GM12864 (cell line): Measurements from ENCODE around the gene PKD1.

Source experiments
- DNase-seq: peaks from one replicate; pipeline ENCODE4 v3.0.0-alpha.2; 2011; ENCODE audit warnings: low read depth
- H3K4me3 ChIP-seq: 2 replicates; pipeline ENCODE4 v1.5.1; 2011; ENCODE audit warnings: mild to moderate bottlenecking, low read depth, low read length, control low read depth
- CTCF ChIP-seq: IDR thresholded peaks from 2 replicates; pipeline ENCODE4 v1.5.1; 2011; ENCODE audit warnings: low read depth, mild to moderate bottlenecking, moderate library complexity, low read length, control low read depth, inconsistent platforms; ENCODE audit errors: missing control alignments

PKD1 gene

GRCh38 chr16:2155977-2156848, 20.5 kb upstream of the PKD1 start:
- TF ChIP-seq CTCF, result no peak
- no peak for DNase-seq
- H3K4me3 ChIP-seq, result peak overlapping the region; percentile 98

GRCh38 chr16:2155091-2155950, 19.6 kb upstream of the PKD1 start, which contains the start of gene TRAF7:
TSS of gene TRAF7 (plus strand) at chr16:2155782. CDS start at chr16:2163921, 8,139 bp downstream.
- TF ChIP-seq CTCF, result no peak
- peak; percentile 100 for DNase-seq
- peak within 1 kb of the TSS; percentile 98 for H3K4me3 ChIP-seq

GRCh38 chr16:2154533-2155090, 18.9 kb upstream of the PKD1 start:
- peak overlapping the region; percentile 98 for H3K4me3 ChIP-seq
- no peak for TF ChIP-seq CTCF
- DNase-seq, result no peak

- DNase-seq, result no peak
Measured at GRCh38 chr16:2152695-2153506, 17.2 kb upstream of the PKD1 start.

GRCh38 chr16:2151188-2152091, 15.7 kb upstream of the PKD1 start:
- H3K4me3 ChIP-seq, result peak overlapping the region; percentile 98
- no peak for DNase-seq

More at GRCh38 chr16:2152695-2153506, 17.2 kb upstream of the PKD1 start:
- H3K4me3 ChIP-seq, result peak overlapping the region; percentile 98
- TF ChIP-seq CTCF, result peak; percentile 14

More at GRCh38 chr16:2151188-2152091, 15.7 kb upstream of the PKD1 start:
- no peak for TF ChIP-seq CTCF
